HEK293 (cell line): Measurements from ENCODE around the gene DLL1.

Source experiments
- CTCF ChIA-PET: fragments of 350-600 bp; formaldehyde crosslinking; extraction: SDS; loops from one replicate; lab custom pipeline; 2021; ENCODE audit warnings: antibody characterized with exemption; lab: Yijun Ruan, JAX
- POLR2A ChIA-PET: fragments of 300-600 bp; formaldehyde crosslinking; extraction: SDS; loops from one replicate; lab custom pipeline; 2020; ENCODE audit warnings: antibody characterized with exemption, inconsistent platforms; lab: Yijun Ruan, JAX
- H3K27ac ChIP-seq: fragments of 200-500 bp; sonication (Bioruptor generic); 2 replicates; pipeline ENCODE4 v1.5.1; 2014; ENCODE audit warnings: low read depth, low read length, control low read depth, inconsistent platforms; ENCODE audit errors: extremely low read depth
- H3K36me3 ChIP-seq, 2 experiments: fragments of 200-500 bp in 1 of 2; sonication (Bioruptor generic) in 1 of 2; 1 replicate in 1 of 2; 2 replicates in 1 of 2; pipeline ENCODE4 v1.5.1; 2014 to 2017; ENCODE audit warnings: inconsistent platforms in 2 of 2, low read length in 2 of 2; ENCODE audit not compliant: control insufficient read depth in 2 of 2, insufficient read depth in 1 of 2
- H3K4me1 ChIP-seq: fragments of 200-500 bp; sonication (Bioruptor generic); 2 replicates; pipeline ENCODE4 v1.5.1; 2014; ENCODE audit warnings: mild to moderate bottlenecking, low read length, inconsistent platforms; ENCODE audit not compliant: control insufficient read depth, insufficient read depth
- H3K4me3 ChIP-seq: 2 replicates; pipeline ENCODE4 v1.5.1; 2011; ENCODE audit warnings: low read depth, mild to moderate bottlenecking, control low read depth, low read length, moderate library complexity
- H3K9me3 ChIP-seq: fragments of 200-500 bp; sonication (Bioruptor generic); 2 replicates; pipeline ENCODE4 v1.5.1; 2014; ENCODE audit warnings: low read depth, low read length, inconsistent platforms; ENCODE audit not compliant: control insufficient read depth, insufficient read depth
- EGR2 ChIP-seq: fragments of 450-650 bp; formaldehyde crosslinking; IDR thresholded peaks from 2 replicates; pipeline ENCODE4 v1.5.1; 2016; ENCODE audit warnings: low read depth, missing biosample characterization, missing genetic modification characterization
- FEZF1 ChIP-seq: fragments of 450-650 bp; formaldehyde crosslinking; IDR thresholded peaks from 2 replicates; pipeline ENCODE4 v1.5.1; 2016; ENCODE audit warnings: missing biosample characterization, missing genetic modification characterization
- PRDM2 ChIP-seq: fragments of 450-650 bp; formaldehyde crosslinking; IDR thresholded peaks from 2 replicates; pipeline ENCODE4 v1.5.1; 2016; ENCODE audit warnings: missing biosample characterization, missing genetic modification characterization, borderline replicate concordance
- TCF7L2 ChIP-seq: IDR thresholded peaks from 2 replicates; pipeline ENCODE4 v1.6.1; 2011; ENCODE audit warnings: low read depth, mild to moderate bottlenecking, inconsistent platforms, low read length, moderate library complexity, borderline replicate concordance
- TRIM28 ChIP-seq: IDR thresholded peaks from 2 replicates; pipeline ENCODE4 v1.6.1; 2011; ENCODE audit warnings: low read length, control low read depth, borderline replicate concordance
- ZBTB11 ChIP-seq: fragments of 450-650 bp; formaldehyde crosslinking; conservative IDR thresholded peaks from 2 replicates; pipeline ENCODE4 v1.5.1; 2016; ENCODE audit warnings: low read depth, missing biosample characterization, missing genetic modification characterization
- ZFHX2 ChIP-seq: fragments of 450-650 bp; formaldehyde crosslinking; conservative IDR thresholded peaks from 2 replicates; pipeline ENCODE4 v1.5.1; 2016; ENCODE audit warnings: missing biosample characterization, missing genetic modification characterization
- ZFP37 ChIP-seq: fragments of 450-650 bp; formaldehyde crosslinking; IDR thresholded peaks from 2 replicates; pipeline ENCODE4 v1.5.1; 2016; ENCODE audit warnings: missing biosample characterization, missing genetic modification characterization
- ZIC2 ChIP-seq: fragments of 450-650 bp; formaldehyde crosslinking; IDR thresholded peaks from 2 replicates; pipeline ENCODE4 v1.5.1; 2016; ENCODE audit warnings: missing biosample characterization, missing genetic modification characterization
- ZNF148 ChIP-seq: fragments of 450-650 bp; formaldehyde crosslinking; IDR thresholded peaks from 2 replicates; pipeline ENCODE4 v1.5.0; 2017; ENCODE audit warnings: missing biosample characterization, missing genetic modification characterization, borderline replicate concordance
- ZNF221 ChIP-seq: fragments of 450-650 bp; formaldehyde crosslinking; IDR thresholded peaks from 2 replicates; pipeline ENCODE4 v1.5.1; 2017; ENCODE audit warnings: missing biosample characterization, missing genetic modification characterization, borderline replicate concordance
- ZNF280C ChIP-seq: fragments of 450-650 bp; formaldehyde crosslinking; IDR thresholded peaks from 2 replicates; pipeline ENCODE4 v1.5.1; 2016; ENCODE audit warnings: missing biosample characterization, missing genetic modification characterization
- ZNF341 ChIP-seq: fragments of 450-650 bp; formaldehyde crosslinking; IDR thresholded peaks from 2 replicates; pipeline ENCODE4; 2016; ENCODE audit warnings: low read depth, missing biosample characterization, missing genetic modification characterization
- ZNF354C ChIP-seq: fragments of 450-650 bp; formaldehyde crosslinking; IDR thresholded peaks from 2 replicates; pipeline ENCODE4 v1.5.1; 2016; ENCODE audit warnings: missing biosample characterization, missing genetic modification characterization, low read depth, borderline replicate concordance
- ZNF585B ChIP-seq: fragments of 450-650 bp; formaldehyde crosslinking; IDR thresholded peaks from 2 replicates; pipeline ENCODE4 v1.5.1; 2016; ENCODE audit warnings: missing biosample characterization, missing genetic modification characterization
- ZNF777 ChIP-seq: fragments of 450-650 bp; formaldehyde crosslinking; IDR thresholded peaks from 2 replicates; pipeline ENCODE4 v1.5.1; 2017; ENCODE audit warnings: missing biosample characterization, missing genetic modification characterization, borderline replicate concordance
- TF ChIP-seq, protein P1 (sequence below): fragments of 450-650 bp; formaldehyde crosslinking; IDR thresholded peaks from 2 replicates; pipeline ENCODE4; 2016; ENCODE audit warnings: missing biosample characterization, missing genetic modification characterization

Gene DLL1

DNA sequence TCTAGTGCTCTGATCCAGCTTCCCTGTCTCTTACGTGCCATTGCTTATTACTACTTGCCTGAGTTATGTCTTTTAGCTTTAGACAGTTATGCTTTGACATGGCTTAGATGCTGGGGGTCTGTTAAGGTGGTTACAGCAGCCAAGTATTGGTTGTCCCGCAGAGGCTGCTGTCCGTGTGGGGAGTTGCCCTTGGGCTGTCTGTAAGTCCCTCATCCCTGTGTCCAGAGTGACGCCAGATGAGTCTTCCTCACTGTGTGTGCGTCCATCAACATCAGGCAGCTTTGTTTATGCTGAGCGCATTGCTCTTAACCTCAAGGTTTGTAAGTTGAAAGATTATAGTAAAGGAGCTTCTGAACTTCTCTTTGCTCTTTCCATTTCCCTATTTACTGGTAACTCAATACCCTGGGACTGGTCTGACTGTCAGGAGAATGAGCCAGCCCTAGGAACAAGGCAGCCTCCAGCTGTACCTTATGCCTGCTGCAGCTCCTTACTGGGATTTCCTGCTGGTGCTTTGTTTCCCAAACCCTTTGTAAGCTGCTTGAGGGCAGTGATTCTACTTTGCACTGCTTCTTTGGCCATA is 22.9 kb upstream of the DLL1 start:
- H3K36me3 ChIP-seq: peaks cover 0 to 39% of the 10 kb centered on the region in 2 experiments; a peak in 2 of 3 replicates
- POLR2A ChIA-PET: no interaction called here
- no peak overlapping the region for H3K27ac ChIP-seq
- no peak for TF ChIP-seq ZIC2 (tag by site-specific recombination)
- no peak for TF ChIP-seq ZNF280C (tag by site-specific recombination)
- TF ChIP-seq ZNF341 (tag by site-specific recombination): no peak
- TF ChIP-seq, all 188 proteins: peak for 0
- H3K9me3 ChIP-seq: no peaks in the 10 kb centered on the region
- no peaks in the 10 kb centered on the region for H3K4me1 ChIP-seq
- CTCF ChIA-PET: interaction anchor here (0.7 kb wide), 1 partner anchor 19 kb away, joined by 3 read pairs; no protein-coding TSS in a partner anchor
- no peak overlapping the region for H3K4me3 ChIP-seq

DNA sequence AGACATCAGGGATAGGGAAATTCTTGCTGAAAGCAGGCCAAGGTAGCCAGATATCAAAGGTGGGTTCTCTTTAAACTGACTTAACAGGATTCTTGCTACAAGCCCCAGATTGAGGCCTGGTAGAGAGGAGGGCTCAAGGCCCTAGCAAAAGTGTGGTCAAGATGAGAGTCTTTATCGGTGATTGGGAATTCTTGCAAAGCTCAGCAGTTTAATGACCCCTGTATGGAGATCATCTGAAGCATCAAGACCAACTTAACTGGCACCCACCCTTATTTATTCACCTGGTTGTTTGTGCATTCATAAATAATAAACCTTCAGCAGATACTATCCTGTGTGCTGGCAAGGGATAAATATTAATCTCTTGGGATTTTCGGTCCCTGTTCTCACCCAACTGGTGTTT is 22.0 kb upstream of the DLL1 start:
- peaks cover 3 to 39% of the 10 kb centered on the region in 2 experiments; a peak in 2 of 3 replicates for H3K36me3 ChIP-seq
- H3K27ac ChIP-seq: no peak overlapping the region
- ChIA-PET POLR2A (no interaction called here), CTCF (no interaction called here)
- H3K4me3 ChIP-seq: no peak overlapping the region
- no peaks in the 10 kb centered on the region for H3K9me3 ChIP-seq
- H3K4me1 ChIP-seq: 0 out of 2 replicates have a peak, but pooled peaks cover 2% of the 10 kb centered on the region
- no peak for TF ChIP-seq ZNF585B (tag by site-specific recombination)
- no peak for TF ChIP-seq ZNF148 (tag by site-specific recombination)
- no peak for TF ChIP-seq PRDM2 (tag by site-specific recombination)
- no peak for TF ChIP-seq EGR2 (tag by site-specific recombination)
- no peak for TF ChIP-seq TRIM28
- TF ChIP-seq TCF7L2: no peak
- no peak for TF ChIP-seq ZFP37
- TF ChIP-seq FEZF1: no peak
- TF ChIP-seq ZNF354C (tag by site-specific recombination): no peak
- no peak for TF ChIP-seq ZFHX2 (tag by site-specific recombination)
- TF ChIP-seq ZBTB11 (tag by site-specific recombination): no peak
- TF ChIP-seq, protein P1, sequence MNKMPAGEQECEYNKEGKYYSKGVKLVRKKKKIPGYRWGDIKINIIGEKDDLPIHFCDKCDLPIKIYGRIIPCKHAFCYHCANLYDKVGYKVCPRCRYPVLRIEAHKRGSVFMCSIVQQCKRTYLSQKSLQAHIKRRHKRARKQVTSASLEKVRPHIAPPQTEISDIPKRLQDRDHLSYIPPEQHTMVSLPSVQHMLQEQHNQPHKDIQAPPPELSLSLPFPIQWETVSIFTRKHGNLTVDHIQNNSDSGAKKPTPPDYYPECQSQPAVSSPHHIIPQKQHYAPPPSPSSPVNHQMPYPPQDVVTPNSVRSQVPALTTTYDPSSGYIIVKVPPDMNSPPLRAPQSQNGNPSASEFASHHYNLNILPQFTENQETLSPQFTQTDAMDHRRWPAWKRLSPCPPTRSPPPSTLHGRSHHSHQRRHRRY (tag by site-specific recombination): no peak
- TF ChIP-seq ZNF221 (tag by site-specific recombination): no peak
- no peak for TF ChIP-seq ZNF777
